NCI-H1105 (cell line): ENCODE data around the gene SORT1.
"Not testable (repeated sequence)": the region's sequence is repeated elsewhere in the genome, so short reads cannot be mapped to it uniquely, and the experiment has no call there.

Experiments
- DNase-seq: peaks from one replicate; lab custom pipeline; 2025; lab: John Stamatoyannopoulos, UW

Gene SORT1

GRCh38 chr1:109379907-109380306 lies 17.8 kb downstream of the SORT1 start:
- DNase-seq = no peak

- no peak for DNase-seq
These were observed 18.3 kb downstream of the SORT1 start for GRCh38 chr1:109379422-109379821.

GRCh38 chr1:109377698-109378097 lies 20.0 kb downstream of the SORT1 start:
- DNase-seq = no peak

GRCh38 chr1:109373696-109374095 lies 24.0 kb downstream of the SORT1 start:
- not testable (repeated sequence) for DNase-seq

- no peak for DNase-seq
These were observed 24.6 kb downstream of the SORT1 start for GRCh38 chr1:109373126-109373525.

- DNase-seq = no peak
These were observed 25.4 kb downstream of the SORT1 start for GRCh38 chr1:109372281-109372680.

- no peak for DNase-seq
These were observed 26.4 kb downstream of the SORT1 start for GRCh38 chr1:109371341-109371739.

GRCh38 chr1:109370712-109371340 lies 26.9 kb downstream of the SORT1 start:
- no peak for DNase-seq

GRCh38 chr1:109369167-109369746 lies 28.5 kb downstream of the SORT1 start:
- DNase-seq = no peak

- no peak for DNase-seq
These were observed 29.3 kb downstream of the SORT1 start for GRCh38 chr1:109368464-109368863.

- no peak for DNase-seq
These were observed 30.1 kb downstream of the SORT1 start for GRCh38 chr1:109367626-109368025.

- no peak for DNase-seq
These were observed 32.0 kb downstream of the SORT1 start for GRCh38 chr1:109365642-109366204.

- DNase-seq = no peak
These were observed 36.1 kb downstream of the SORT1 start for GRCh38 chr1:109361649-109362048.

- no peak for DNase-seq
These were observed 36.6 kb downstream of the SORT1 start for GRCh38 chr1:109361069-109361468.

- DNase-seq = no peak
These were observed 40.1 kb downstream of the SORT1 start for GRCh38 chr1:109357616-109358015.

GRCh38 chr1:109356915-109357314 lies 40.8 kb downstream of the SORT1 start:
- no peak for DNase-seq

- DNase-seq = no peak
These were observed 41.2 kb downstream of the SORT1 start for GRCh38 chr1:109356505-109356904.

- DNase-seq = no peak
These were observed 42.8 kb downstream of the SORT1 start for GRCh38 chr1:109354929-109355328.

GRCh38 chr1:109351457-109351856 lies 46.3 kb downstream of the SORT1 start:
- no peak for DNase-seq

- no peak for DNase-seq
These were observed 47.1 kb downstream of the SORT1 start for GRCh38 chr1:109350655-109351054.

GRCh38 chr1:109350182-109350581 lies 47.5 kb downstream of the SORT1 start:
- DNase-seq = no peak

- DNase-seq = no peak
These were observed 50.2 kb downstream of the SORT1 start for GRCh38 chr1:109347511-109347910.
